Fibroblast of skin of scalp (primary cell): ENCODE measurements around the gene RECQL. TPM values are rescaled to one million over a fixed set of nuclear protein-coding genes. Genes with fewer than 3 reads are reported as not detected.

ENCODE experiments used
- DNase-seq: peaks from one replicate; pipeline ENCODE4 v3.0.0-alpha.2; 2013
- polyA plus RNA-seq, 2 experiments: library from polyadenylated mRNA; unstranded; fragments of 120-200 nt; gene quantifications; one replicate each; pipeline ENCODE4 v1.2.1, GENCODE V29; 2013; ENCODE audit not compliant: insufficient read length in 2 of 2

The RECQL gene, protein sequence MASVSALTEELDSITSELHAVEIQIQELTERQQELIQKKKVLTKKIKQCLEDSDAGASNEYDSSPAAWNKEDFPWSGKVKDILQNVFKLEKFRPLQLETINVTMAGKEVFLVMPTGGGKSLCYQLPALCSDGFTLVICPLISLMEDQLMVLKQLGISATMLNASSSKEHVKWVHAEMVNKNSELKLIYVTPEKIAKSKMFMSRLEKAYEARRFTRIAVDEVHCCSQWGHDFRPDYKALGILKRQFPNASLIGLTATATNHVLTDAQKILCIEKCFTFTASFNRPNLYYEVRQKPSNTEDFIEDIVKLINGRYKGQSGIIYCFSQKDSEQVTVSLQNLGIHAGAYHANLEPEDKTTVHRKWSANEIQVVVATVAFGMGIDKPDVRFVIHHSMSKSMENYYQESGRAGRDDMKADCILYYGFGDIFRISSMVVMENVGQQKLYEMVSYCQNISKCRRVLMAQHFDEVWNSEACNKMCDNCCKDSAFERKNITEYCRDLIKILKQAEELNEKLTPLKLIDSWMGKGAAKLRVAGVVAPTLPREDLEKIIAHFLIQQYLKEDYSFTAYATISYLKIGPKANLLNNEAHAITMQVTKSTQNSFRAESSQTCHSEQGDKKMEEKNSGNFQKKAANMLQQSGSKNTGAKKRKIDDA
- polyA plus RNA-seq (2013, experiment 1 of 2; ENCODE audit: insufficient read length), result 37.5 TPM
- polyA plus RNA-seq (2013, experiment 2 of 2; ENCODE audit: insufficient read length), result 39.6 TPM

DNA sequence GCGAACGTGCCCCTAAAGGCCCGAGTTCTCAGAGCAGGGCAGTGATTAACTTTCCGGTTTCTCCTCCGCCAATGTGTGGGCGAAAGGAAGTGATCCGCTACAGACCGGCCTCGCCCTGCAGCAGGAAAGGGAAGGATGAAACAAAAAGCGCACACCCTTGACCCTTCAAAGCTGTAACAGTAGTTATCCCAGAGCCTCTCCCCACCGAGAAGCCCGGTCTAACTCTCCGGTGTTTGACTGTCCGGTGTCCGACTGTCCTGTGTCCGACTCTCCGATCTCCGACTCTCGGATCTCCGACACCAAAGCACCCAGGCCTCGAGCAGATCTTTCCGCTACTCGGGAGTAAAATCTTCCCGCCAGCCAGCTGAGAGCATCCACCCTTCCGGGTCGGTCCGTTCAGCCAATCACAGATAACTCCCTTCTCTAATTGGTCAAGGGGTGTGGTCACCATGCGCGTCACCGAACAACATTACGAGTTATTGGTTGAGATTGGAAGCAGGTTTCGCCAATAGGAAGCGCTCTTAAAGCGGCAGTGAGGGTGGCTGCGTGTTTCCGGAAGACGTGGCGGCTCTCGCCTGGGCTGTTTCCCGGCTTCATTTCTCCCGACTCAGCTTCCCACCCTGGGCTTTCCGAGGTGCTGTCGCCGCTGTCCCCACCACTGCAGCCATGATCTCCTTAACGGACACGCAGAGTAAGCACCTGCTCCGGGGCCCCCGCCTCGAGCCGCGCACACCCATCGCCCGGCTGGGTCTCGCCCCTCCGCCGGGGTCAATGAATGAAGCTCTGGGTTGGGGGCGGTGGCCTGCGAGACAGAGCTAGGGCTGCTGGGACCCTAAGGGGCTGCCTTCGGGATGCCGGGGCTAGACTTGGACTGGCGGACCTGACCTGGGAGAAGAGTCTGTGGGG is at the start of gene RECQL, which contains the start of gene GOLT1B:
TSS of gene RECQL (minus strand) at position 378 of the 906 bp plus-strand sequence. CDS start 2,065 bp downstream, outside the sequence.
TSS of gene GOLT1B (plus strand) at position 532 of the 906 bp plus-strand sequence. CDS start at position 667, 135 bp downstream.
- DNase-seq, result peak; percentile 99

GRCh38 chr12:21547437-21547836 is 46.0 kb upstream of the RECQL start:
- DNase-seq, result no peak

DNA sequence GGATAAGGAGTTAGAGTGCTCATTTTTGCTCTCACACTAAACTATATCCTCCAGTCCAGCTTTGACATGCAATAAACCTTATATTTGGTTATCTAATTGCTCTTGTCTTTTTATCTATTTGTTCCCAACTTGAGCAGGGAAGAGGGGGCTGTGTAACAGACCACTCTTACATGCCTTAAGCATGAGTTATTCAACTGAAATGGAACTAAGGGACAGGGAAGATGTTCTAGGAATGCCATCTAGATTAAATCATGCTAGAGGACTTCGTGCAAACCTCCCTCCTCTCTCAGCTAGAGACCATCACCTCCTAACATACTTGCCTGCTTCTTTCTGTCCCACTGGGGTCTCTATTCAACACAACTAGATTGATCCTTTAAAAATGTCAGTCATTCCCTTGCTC is 45.3 kb upstream of the RECQL start:
- peak; percentile 56 for DNase-seq

DNA sequence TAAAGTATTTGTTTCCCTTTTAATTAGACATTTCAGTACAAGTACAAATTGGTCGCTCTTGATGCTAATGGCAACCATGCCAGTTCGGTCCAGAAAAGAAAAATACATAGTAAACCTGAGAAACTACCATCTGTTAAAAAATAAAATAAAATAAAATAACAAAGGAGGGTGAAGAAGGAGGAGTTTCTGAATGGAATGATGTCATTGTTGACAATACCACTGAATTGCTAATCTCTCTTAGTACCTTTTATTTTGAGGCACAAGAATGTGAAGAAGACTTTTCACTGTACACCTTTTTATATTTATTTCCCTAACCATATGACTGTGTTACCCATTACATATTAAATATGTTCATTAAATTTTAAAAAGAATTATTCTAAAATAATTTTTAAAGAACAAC is 44.1 kb upstream of the RECQL start:
- DNase-seq, result no peak

GRCh38 chr12:21543151-21543550 is 41.7 kb upstream of the RECQL start:
- DNase-seq, result no peak

GRCh38 chr12:21542403-21542802 is 41.0 kb upstream of the RECQL start:
- no peak for DNase-seq

DNA sequence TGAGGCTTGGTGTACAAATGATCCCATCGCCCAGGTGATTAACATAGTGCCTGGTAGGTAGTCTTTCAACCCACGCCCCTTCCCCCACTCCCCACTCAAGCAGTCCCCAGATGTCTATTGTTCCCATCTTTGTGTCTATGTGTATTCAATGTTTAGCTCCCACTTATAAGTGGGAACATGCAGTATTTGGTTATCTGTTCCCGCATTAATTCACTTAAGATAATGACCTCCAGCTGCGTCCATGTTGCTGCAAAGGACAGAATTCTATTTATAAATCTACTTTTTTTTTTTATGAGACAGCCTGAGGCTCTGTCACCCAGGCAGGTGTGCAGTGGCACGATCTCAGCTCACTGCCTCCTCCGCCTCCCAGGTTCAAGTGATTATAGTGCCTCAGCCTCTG is 40.3 kb upstream of the RECQL start:
- no peak for DNase-seq

- DNase-seq, result no peak
Observed at GRCh38 chr12:21539797-21540196, 38.4 kb upstream of the RECQL start.

DNA sequence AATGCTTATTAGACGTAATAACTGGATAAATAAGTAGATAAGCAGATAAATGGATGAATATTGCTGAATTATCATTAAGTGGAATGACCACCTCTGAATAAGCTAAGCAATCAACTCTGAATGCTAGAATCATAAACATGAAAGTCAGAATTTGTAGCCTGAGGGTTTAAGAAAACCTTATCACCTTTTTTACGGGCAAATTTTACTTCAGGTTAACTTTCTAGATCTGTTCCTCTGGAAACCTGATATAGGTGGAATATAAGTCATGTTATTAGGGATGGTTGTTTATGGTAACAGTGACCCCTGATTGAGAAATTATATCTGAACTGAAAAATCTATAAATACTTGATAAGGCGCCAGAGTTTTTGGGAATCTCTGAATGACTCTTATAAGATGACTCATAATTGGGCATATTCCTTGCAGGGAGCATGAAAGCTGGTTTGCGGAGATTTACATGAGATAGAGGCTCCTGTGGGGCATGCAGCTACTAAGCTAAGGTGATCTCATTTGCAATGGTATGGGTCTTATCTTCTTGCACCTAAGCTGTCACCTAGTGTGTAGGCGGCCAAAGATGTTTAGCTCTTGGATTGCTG is 36.7 kb upstream of the RECQL start:
- no peak for DNase-seq

DNA sequence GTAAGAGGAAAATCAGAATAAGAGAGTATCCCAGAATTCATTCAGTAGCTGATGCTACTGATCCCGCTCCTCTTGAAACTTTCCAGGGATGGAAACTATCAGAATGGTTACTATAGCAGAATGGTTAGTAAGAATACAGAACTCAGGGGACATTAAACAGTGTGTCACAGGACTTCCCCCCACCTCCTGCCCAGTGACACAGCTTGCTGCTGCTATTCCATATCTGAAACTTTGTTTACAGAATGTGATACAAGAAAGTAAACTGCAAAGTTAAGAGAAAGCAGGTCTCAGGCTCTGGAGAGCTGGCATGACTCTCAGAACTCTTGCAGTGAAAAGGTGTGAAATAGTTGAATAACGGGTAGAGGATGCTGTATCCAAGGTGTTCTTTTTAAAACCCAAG is 28.0 kb upstream of the RECQL start:
- no peak for DNase-seq

DNA sequence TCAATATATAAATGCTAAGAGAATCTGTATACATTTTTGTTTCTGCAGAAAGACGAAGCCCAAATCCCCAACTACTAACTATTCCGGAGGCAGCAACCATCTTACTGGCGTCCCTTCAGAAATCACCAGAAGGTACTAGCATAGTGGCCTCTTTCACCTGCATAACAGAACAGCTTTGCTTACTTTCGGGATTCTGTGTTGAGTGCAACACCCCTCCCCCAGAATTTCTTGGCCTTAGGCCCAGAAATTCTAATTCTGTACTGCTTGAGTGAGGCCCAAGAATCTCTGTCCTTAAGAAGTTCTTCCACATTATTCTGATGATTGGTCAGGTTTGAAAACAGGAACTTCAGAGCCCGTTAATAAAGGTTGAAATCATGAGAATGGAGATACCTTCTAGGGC is 27.5 kb upstream of the RECQL start:
- DNase-seq, result peak; percentile 9

GRCh38 chr12:21527451-21528180 is 26.2 kb upstream of the RECQL start:
- peak; percentile 51 for DNase-seq

DNA sequence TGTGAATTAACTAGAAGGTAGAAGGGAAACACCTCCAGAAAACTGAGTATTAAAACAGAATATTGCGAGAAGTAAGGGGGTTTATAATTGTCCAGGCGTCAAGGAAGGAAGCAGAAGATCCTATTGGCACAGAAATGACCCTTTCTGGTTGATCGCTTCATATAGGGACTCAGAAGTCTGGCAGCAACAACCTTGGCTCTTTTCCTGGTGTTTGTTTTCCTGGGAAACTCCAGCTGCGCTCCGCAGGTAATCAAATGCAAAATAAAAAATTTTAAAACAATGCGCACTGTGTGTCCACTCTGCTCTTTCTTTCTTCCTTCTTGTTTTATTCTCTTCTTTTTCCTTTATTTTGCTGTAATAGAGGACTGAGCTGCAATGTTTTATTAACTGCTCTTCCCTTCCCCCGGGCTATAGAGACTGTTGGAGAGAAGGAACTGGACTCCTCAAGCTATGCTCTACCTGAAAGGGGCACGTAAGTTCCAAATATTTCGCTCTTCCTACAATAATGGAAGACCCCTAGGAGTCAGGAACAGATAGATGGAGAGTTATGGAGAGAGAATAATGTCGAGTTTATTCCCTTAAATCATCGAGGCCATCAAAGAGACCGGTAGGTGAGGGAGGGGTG is 25.4 kb upstream of the RECQL start:
- DNase-seq, result no peak

DNA sequence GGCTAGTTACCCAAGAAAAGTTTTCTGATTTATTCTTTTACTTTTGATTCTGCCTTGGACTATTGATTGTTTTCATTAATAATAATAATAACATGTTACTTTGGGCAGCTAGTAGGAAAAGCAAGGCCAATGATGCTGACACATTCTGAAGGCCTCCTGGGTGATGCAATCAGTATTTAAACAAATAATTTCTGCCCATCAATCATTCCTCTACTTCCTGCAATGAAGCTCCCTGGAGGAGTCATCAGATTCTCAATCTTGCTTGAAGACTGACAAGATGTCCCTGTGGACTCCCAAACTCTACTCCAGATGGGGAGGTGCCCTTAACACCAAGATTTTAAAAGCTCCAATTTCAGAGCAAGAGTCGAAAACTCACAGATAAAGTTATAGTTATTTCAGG is 24.6 kb upstream of the RECQL start, which contains the start of gene SPX:
TSS of gene SPX (plus strand) at position 244 of the 400 bp plus-strand sequence. CDS start 177 bp downstream, outside the sequence.
- DNase-seq, result peak; percentile 46

GRCh38 chr12:21523148-21523547 is 21.7 kb upstream of the RECQL start:
- no peak for DNase-seq

GRCh38 chr12:21521541-21521940 is 20.1 kb upstream of the RECQL start:
- DNase-seq, result no peak

- no peak for DNase-seq
Observed at GRCh38 chr12:21518451-21518850, 17.0 kb upstream of the RECQL start.

GRCh38 chr12:21516281-21516680 is 14.8 kb upstream of the RECQL start:
- no peak for DNase-seq

GRCh38 chr12:21509768-21510167 is 8.3 kb upstream of the RECQL start:
- no peak for DNase-seq

DNA sequence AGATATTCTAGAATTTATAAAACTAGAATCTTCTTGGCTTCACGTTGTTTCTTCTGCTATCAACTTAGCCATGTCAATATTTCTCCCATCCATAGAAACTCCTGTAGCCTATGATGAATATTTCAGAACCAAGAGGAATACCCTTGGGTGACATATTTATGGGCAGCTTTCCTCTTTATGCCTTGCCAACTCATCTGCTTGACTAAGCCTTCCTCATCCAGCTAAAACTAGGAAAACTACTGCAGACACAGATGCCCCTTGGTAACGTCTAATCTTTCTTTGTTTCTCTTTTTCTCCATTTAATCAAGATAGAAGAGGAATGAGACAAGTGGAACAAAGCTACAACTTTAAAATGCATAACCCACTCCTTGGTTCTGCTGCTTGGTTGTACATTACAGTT is 6.4 kb upstream of the RECQL start:
- no peak for DNase-seq

DNA sequence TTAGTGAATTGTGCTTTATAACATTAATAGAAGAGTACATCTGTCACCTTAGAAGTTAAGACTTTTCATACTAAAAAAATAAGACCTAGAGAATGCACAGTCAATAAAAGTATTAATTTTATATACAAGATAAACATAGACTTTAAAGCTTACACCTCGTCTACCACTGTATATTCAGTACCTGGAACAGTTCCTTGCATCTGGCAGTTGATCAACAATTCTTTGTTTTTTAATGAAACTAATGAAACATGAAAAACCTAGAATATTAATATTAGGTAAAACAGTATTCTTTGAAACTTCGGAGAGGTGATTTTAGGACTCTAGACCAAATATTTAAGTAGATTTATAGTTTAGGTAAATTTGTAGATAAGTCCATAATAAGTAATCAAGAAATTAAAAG is 4.5 kb upstream of the RECQL start:
- DNase-seq, result no peak
